Camera-type eye (tissue), 1 donor: ENCODE measurements around the gene GRK1. TPM values are rescaled to one million over a fixed set of nuclear protein-coding genes. Genes with fewer than 3 reads are reported as not detected.

ENCODE experiments used
- total RNA-seq: library from RNA; depleted of rRNA; stranded (reverse); fragments of >200 nt; gene quantifications from one replicate; pipeline ENCODE4 v1.2.3, GENCODE V29; 2014

Gene GRK1
- total RNA-seq, result 25.6 TPM

DNA sequence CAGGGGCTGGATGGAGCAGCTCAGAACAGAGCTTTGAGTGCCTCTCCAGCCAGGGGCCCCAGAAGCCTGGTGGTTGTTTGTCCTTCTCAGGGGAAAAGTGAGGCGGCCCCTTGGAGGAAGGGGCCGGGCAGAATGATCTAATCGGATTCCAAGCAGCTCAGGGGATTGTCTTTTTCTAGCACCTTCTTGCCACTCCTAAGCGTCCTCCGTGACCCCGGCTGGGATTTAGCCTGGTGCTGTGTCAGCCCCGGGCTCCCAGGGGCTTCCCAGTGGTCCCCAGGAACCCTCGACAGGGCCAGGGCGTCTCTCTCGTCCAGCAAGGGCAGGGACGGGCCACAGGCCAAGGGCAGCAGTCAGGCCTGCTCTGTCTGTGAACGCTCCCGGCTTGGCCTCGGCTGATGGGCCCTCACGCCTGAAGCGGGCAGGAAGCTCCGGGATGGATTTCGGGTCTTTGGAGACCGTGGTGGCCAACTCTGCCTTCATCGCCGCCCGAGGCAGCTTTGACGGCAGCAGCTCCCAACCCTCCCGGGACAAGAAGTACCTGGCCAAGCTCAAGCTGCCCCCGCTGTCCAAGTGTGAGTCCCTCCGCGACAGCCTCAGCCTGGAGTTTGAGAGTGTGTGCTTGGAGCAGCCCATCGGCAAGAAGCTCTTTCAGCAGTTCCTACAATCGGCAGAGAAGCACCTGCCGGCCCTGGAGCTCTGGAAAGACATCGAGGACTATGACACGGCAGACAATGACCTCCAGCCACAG, at the start of gene GRK1:
TSS of gene GRK1 (plus strand) at position 269 of the 751 bp plus-strand sequence. CDS start at position 437, 168 bp downstream.

DNA sequence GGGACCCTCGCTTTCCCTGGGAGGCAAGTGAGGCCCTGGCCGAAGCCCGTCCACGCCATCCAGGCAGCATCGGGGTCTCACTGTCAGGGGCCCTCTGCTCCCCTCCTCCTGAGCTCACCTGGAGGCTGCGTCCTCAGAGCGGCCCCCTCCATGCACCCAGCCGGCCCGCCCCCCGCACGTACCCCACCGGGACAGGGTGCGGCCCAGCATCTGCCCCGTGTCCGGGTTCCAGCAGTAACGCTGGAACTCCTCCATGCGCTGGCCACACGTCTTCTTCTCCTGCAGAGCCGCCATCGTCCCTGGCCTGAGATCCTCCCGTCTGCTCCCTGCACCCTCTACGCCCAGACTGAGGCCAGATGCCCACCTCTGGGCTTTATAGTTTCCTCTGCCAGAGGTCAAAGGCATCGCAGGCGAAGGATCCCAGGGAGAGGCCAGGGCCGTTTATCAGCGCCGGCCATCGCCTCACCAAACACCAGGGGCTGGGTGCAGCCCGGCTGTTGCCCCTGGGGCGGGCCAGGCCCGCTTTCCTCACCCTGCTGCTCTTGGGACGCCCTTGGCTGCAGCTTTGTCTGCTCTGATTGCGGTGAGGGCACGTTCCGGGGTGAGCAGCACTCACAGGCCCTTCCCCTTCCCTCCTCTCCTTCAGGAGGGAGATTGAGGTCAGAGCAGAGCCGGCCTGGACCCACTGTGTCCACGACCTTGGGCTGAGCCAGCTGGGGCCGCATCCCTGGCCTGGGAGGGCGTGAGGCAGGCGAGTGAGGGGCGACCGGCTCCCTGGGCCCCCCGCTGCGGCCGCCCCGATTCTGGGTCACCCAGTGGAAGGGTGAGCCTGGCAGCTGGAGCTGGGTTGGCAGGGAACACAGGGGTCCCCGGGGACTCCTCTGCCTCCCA, 8.9 kb upstream of the GRK1 start, which contains the start of gene ATP4B:
TSS of gene ATP4B (minus strand) at position 348 of the 891 bp plus-strand sequence. CDS start at position 294, 54 bp downstream.

DNA sequence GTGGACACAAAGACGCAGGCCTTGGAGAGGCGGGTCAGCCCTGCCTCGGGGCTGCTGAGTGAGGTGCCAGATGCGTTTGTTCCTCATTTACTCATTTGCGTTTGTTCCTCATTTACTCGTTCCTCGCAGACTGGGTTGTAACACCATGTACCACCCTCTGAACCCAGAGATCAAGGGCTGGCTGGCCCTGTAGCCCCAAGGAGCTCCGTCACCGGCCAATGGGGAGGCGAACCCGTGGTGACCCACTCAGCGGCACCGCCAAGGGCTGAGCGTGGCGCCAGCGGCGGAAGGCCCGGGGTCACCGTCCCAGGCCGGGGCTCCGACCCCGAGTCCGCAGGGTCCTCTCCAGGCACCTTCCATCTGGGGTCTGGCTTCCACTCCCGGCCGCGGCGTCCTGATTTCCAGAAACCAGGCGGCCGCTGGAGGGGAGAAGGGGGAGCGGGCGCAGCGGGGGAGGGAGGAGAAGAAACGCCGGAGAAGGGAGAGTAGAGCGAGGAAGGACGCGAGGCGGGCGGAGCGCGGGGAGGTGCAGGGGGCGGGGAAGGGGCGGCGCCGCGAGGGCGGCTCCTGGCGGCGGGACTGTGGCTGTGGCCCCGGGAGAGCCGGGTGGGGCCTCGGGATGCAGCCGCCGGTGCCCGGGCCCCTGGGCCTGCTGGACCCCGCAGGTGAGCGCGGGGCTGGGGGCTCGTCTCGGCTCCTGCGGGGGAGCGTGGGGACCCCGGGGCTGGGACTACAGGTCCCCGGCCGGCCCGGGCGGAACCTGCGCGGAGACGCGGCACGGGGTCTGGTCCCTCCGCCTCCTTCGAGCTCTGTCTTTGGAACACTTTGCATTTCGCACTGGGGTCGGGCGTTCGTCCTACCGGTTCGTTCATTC, 91.9 kb downstream of the GRK1 start, which contains the start of gene TMEM255B:
TSS of gene TMEM255B (plus strand) at position 576 of the 874 bp plus-strand sequence. CDS start at position 620, 44 bp downstream.

Other genes with a start within 250 kb of the GRK1 start
- 7.3 TPM for gene ADPRHL1, start 213.7 kb upstream of the GRK1 start, total RNA-seq
- 38.0 TPM for gene DCUN1D2, start 176.5 kb upstream of the GRK1 start, total RNA-seq
- gene TFDP1, start 82.5 kb upstream of the GRK1 start, total RNA-seq, result 77.4 TPM
- not detected for gene ATP4B, start 9.0 kb upstream of the GRK1 start, total RNA-seq
- gene TMEM255B, start 92.0 kb downstream of the GRK1 start, total RNA-seq, result 4.9 TPM
- 61.8 TPM for gene GAS6, start 196.9 kb downstream of the GRK1 start, total RNA-seq